Loucy (cell line): ENCODE results near the gene ATAD2B.

ENCODE experiments used
- H2AFZ ChIP-seq: fragments of 200-600 bp; sonication (generic); 2 replicates; pipeline ENCODE4 v1.6.0; 2016; ENCODE audit warnings: antibody characterized with exemption, mild to moderate bottlenecking, low read length, moderate library complexity
- H3F3A ChIP-seq: fragments of 200-600 bp; 2 replicates; pipeline ENCODE4 v1.6.0; 2016; ENCODE audit warnings: antibody characterized with exemption, low read depth, mild to moderate bottlenecking
- H3K27me3 ChIP-seq: fragments of 200-600 bp; sonication (generic); 2 replicates; pipeline ENCODE4 v1.6.1; 2014; ENCODE audit warnings: low read length, mild to moderate bottlenecking; ENCODE audit not compliant: insufficient read depth, poor library complexity, severe bottlenecking
- H3K36me3 ChIP-seq: fragments of 200-600 bp; sonication (generic); 2 replicates; pipeline ENCODE4 v1.6.1; 2016; ENCODE audit warnings: low read length; ENCODE audit not compliant: insufficient read depth
- H3K4me1 ChIP-seq: fragments of 200-600 bp; sonication (generic); 2 replicates; pipeline ENCODE4 v1.5.1; 2014; ENCODE audit warnings: low read length, mild to moderate bottlenecking; ENCODE audit not compliant: insufficient read depth, poor library complexity, severe bottlenecking
- H3K4me2 ChIP-seq: fragments of 200-600 bp; sonication (generic); 2 replicates; pipeline ENCODE4 v1.6.0; 2014; ENCODE audit warnings: antibody characterized with exemption, low read length, low read depth, mild to moderate bottlenecking; ENCODE audit not compliant: poor library complexity, severe bottlenecking
- H3K4me3 ChIP-seq: fragments of 200-600 bp; sonication (generic); 2 replicates; pipeline ENCODE4 v1.5.1; 2014; ENCODE audit warnings: low read length, mild to moderate bottlenecking, mixed read lengths; ENCODE audit not compliant: poor library complexity, severe bottlenecking
- H3K79me2 ChIP-seq: fragments of 200-600 bp; sonication (generic); 2 replicates; pipeline ENCODE4 v1.6.1; 2014; ENCODE audit warnings: low read length; ENCODE audit not compliant: insufficient read depth
- H3K9ac ChIP-seq: fragments of 200-600 bp; sonication (generic); 2 replicates; pipeline ENCODE4 v1.6.0; 2014; ENCODE audit warnings: mild to moderate bottlenecking, low read depth, low read length, moderate library complexity; ENCODE audit not compliant: poor library complexity, severe bottlenecking
- H3K9me2 ChIP-seq: fragments of 200-600 bp; sonication (generic); replicated peaks from 2 replicates; pipeline ENCODE4 v1.6.1; 2016; ENCODE audit warnings: low read depth, low read length, mixed read lengths
- H3K9me3 ChIP-seq: fragments of 200-600 bp; sonication (generic); 2 replicates; pipeline ENCODE4 v1.6.1; 2014; ENCODE audit warnings: mild to moderate bottlenecking, antibody characterized with exemption, low read length, low read depth; ENCODE audit not compliant: insufficient read depth
- H4K20me1 ChIP-seq: fragments of 200-600 bp; sonication (generic); 2 replicates; pipeline ENCODE4 v1.6.0; 2014; ENCODE audit warnings: antibody characterized with exemption, low read length, mild to moderate bottlenecking; ENCODE audit not compliant: insufficient read depth, poor library complexity, severe bottlenecking
- EZH2phosphoT487 ChIP-seq: fragments of 200-600 bp; IDR thresholded peaks from 2 replicates; pipeline ENCODE4 v1.6.1; 2018; ENCODE audit warnings: antibody characterized with exemption, mild to moderate bottlenecking, moderate library complexity, borderline replicate concordance
- TF ChIP-seq, protein P1 (sequence below): fragments of 200-600 bp; sonication (generic); conservative IDR thresholded peaks from 2 replicates; pipeline ENCODE4 v1.5.1; 2014; ENCODE audit warnings: mild to moderate bottlenecking, antibody characterized with exemption, low read length

ATAD2B gene

DNA sequence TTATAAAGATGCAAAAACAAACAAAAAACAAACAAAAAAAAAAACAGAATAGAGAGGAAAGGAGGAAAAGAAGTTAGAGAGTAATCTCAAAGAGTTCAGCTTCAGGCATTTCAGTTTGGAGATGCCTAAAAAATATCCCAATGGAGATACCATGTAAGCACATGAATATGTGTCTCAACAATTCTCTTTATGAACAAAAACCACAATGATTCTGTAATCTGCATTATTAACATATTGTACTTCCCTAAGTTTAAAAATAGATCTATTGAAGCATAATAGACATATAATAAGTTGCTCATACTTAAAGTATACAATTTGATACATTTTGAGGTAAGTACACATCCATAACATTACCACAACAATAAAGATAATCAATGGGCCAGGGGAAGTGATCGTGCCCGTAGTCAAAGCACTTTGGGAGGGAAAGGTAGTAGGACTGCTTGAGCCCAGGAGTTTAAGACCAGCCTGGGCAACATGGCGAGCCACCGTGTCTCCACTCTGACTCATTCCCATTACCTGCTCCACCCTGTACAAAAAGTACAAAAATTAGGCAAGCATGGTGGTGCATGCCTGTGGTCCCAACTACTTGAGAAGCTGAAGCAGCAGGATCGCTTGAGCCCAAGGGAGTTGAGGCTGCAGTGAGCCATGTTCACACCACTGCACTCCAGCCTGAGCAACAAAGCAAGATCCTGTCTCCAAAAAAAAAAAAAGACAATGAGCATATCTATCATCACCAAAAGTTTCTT, 158.9 kb downstream of the ATAD2B start:
- TF ChIP-seq, protein P1, sequence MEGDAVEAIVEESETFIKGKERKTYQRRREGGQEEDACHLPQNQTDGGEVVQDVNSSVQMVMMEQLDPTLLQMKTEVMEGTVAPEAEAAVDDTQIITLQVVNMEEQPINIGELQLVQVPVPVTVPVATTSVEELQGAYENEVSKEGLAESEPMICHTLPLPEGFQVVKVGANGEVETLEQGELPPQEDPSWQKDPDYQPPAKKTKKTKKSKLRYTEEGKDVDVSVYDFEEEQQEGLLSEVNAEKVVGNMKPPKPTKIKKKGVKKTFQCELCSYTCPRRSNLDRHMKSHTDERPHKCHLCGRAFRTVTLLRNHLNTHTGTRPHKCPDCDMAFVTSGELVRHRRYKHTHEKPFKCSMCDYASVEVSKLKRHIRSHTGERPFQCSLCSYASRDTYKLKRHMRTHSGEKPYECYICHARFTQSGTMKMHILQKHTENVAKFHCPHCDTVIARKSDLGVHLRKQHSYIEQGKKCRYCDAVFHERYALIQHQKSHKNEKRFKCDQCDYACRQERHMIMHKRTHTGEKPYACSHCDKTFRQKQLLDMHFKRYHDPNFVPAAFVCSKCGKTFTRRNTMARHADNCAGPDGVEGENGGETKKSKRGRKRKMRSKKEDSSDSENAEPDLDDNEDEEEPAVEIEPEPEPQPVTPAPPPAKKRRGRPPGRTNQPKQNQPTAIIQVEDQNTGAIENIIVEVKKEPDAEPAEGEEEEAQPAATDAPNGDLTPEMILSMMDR, result no peak
- TF ChIP-seq EZH2phosphoT487, result no peak
- peaks cover 12% of the 10 kb centered on the region for H3K9me3 ChIP-seq
- H3K9ac ChIP-seq, result no peak overlapping the region
- no peak overlapping the region for H3K4me3 ChIP-seq
- H3K4me1 ChIP-seq, result no peaks in the 10 kb centered on the region
- H3K4me2 ChIP-seq, result no peak overlapping the region
- H3F3A ChIP-seq, result no peaks in the 10 kb centered on the region
- peaks cover 27% of the 10 kb centered on the region for H3K36me3 ChIP-seq
- no peaks in the 10 kb centered on the region for H3K79me2 ChIP-seq
- H3K9me2 ChIP-seq, result no peaks in the 10 kb centered on the region
- no peak overlapping the region for H2AFZ ChIP-seq
- no peaks in the 10 kb centered on the region for H4K20me1 ChIP-seq
- no peaks in the 10 kb centered on the region for H3K27me3 ChIP-seq

DNA sequence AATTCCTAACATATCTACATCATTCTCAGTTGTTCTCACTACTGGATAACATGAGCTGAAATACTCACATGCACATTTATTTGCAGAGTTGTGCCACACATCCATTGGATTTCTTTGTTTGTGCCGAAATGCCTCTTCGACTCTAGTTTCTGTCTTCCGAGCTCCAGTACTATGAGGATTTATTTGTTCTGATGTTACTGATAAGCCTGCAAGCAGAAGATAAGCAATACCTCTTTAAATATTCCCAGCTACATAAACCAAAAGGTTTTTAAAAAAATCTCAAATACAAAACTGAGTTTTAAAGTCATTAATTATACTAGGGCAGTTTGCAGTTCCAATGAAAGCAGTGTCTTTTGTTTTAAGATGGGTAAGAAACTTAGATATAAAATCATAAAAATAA, 164.8 kb downstream of the ATAD2B start:
- Histone ChIP-seq H2AFZ (no peak overlapping the region), H3K27me3 (no peaks in the 10 kb centered on the region), H3F3A (no peaks in the 10 kb centered on the region), H3K9me2 (no peaks in the 10 kb centered on the region), H3K4me3 (no peak overlapping the region), H3K9ac (no peak overlapping the region), H3K4me1 (no peaks in the 10 kb centered on the region), H3K4me2 (no peak overlapping the region), H4K20me1 (no peaks in the 10 kb centered on the region), H3K79me2 (no peaks in the 10 kb centered on the region), H3K36me3 (peaks cover 21% of the 10 kb centered on the region), H3K9me3 (no peaks in the 10 kb centered on the region)
- no peak for TF ChIP-seq EZH2phosphoT487
- TF ChIP-seq, protein P1, result no peak

DNA sequence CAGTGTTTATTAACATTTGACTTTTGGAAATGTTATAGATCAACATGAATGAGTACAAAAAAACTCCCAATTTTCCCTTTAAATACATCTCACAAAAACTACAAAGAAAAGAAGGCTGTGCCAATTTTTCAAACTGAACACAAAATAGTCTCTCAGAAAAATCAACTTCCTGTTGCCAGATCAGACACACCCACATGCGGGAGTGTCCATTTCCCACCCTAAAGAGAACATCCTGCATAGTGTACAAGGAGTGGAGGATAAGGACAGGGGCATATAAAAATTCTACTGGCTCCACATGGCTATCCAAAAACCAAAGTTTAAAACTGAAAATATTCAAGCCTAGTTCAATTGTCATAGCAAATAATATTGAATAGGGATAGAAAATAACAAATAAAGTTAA, 165.3 kb downstream of the ATAD2B start:
- Histone ChIP-seq H3K27me3 (no peaks in the 10 kb centered on the region), H2AFZ (no peak overlapping the region), H3K4me2 (no peak overlapping the region), H3F3A (no peaks in the 10 kb centered on the region), H3K9ac (no peak overlapping the region), H3K9me3 (no peaks in the 10 kb centered on the region), H3K4me1 (no peaks in the 10 kb centered on the region), H3K79me2 (no peaks in the 10 kb centered on the region), H4K20me1 (no peaks in the 10 kb centered on the region), H3K4me3 (no peak overlapping the region), H3K9me2 (no peaks in the 10 kb centered on the region), H3K36me3 (peaks cover 25% of the 10 kb centered on the region)
- TF ChIP-seq EZH2phosphoT487, result no peak
- TF ChIP-seq, protein P1, result no peak
